Fibroblast of lung (primary cell): ENCODE data around the gene TAF5L.

Source experiments
- EZH2 ChIP-seq: IDR thresholded peaks from 2 replicates; pipeline ENCODE4 v1.5.1; 2012; ENCODE audit warnings: low read length, control low read depth, mild to moderate bottlenecking; ENCODE audit errors: missing control alignments
- TF ChIP-seq, protein P1 (sequence below), 2 donors: IDR thresholded peaks in 1 of 2; conservative IDR thresholded peaks in 1 of 2; 1 replicate in 1 of 2; 2 replicates in 1 of 2; pipeline ENCODE4 v1.5.1; 2011 to 2012; ENCODE audit warnings: low read length in 2 of 2, control low read depth in 1 of 2, inconsistent platforms in 1 of 2, low read depth in 1 of 2, mild to moderate bottlenecking in 1 of 2

- TF ChIP-seq, protein P1, sequence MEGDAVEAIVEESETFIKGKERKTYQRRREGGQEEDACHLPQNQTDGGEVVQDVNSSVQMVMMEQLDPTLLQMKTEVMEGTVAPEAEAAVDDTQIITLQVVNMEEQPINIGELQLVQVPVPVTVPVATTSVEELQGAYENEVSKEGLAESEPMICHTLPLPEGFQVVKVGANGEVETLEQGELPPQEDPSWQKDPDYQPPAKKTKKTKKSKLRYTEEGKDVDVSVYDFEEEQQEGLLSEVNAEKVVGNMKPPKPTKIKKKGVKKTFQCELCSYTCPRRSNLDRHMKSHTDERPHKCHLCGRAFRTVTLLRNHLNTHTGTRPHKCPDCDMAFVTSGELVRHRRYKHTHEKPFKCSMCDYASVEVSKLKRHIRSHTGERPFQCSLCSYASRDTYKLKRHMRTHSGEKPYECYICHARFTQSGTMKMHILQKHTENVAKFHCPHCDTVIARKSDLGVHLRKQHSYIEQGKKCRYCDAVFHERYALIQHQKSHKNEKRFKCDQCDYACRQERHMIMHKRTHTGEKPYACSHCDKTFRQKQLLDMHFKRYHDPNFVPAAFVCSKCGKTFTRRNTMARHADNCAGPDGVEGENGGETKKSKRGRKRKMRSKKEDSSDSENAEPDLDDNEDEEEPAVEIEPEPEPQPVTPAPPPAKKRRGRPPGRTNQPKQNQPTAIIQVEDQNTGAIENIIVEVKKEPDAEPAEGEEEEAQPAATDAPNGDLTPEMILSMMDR (conservative IDR thresholded peaks at IDR 0.05 in 1 of 2, IDR thresholded peaks at IDR 0.05 in 1 of 2; ENCODE audit: low read depth in 1 of 2, low read length in 2 of 2): no peak
- no peak for TF ChIP-seq EZH2
Measured at GRCh38 chr1:229661897-229662296, 36.0 kb upstream of the TAF5L start.
